CD14-positive monocyte (primary cell): Measurements from ENCODE around the gene ASTN1. TPM values are rescaled to one million over a fixed set of nuclear protein-coding genes. Genes with fewer than 3 reads are reported as not detected.

Experiments used
- DNase-seq, 3 donors: peaks; one replicate each; pipeline ENCODE4 v3.0.0-alpha.2; 2011 to 2022
- H2AFZ ChIP-seq: 2 replicates; pipeline ENCODE4 v1.6.0; 2012; ENCODE audit warnings: mild to moderate bottlenecking, low read depth, low read length, inconsistent platforms; ENCODE audit not compliant: insufficient read depth, poor library complexity, severe bottlenecking
- H3K27ac ChIP-seq, 2 donors: 1 replicate in 1 of 2; 2 replicates in 1 of 2; pipeline ENCODE4 v1.5.1; 2012 to 2013; ENCODE audit warnings: low read length in 2 of 2, control low read depth in 1 of 2, inconsistent platforms in 1 of 2, low read depth in 1 of 2, mild to moderate bottlenecking in 1 of 2
- H3K27me3 ChIP-seq, 2 donors: one replicate each; pipeline versions ENCODE4 v1.6.0 to v1.6.1; 2011 to 2013; ENCODE audit warnings: low read length in 2 of 2; ENCODE audit not compliant: control insufficient read depth in 2 of 2, insufficient read depth in 2 of 2
- H3K36me3 ChIP-seq, 2 donors: replicated peaks in 1 of 2; 1 replicate in 1 of 2; 2 replicates in 1 of 2; pipeline versions ENCODE4 v1.5.1 to v1.6.1; 2012 to 2013; ENCODE audit warnings: low read length in 2 of 2, control low read depth in 1 of 2, inconsistent platforms in 1 of 2, mild to moderate bottlenecking in 1 of 2; ENCODE audit not compliant: insufficient read depth in 2 of 2, control insufficient read depth in 1 of 2
- H3K4me1 ChIP-seq, 2 donors: 1 replicate in 1 of 2; 2 replicates in 1 of 2; pipeline versions ENCODE4 v1.5.1 to v1.6.1; 2012 to 2013; ENCODE audit warnings: low read length in 2 of 2, control low read depth in 1 of 2, inconsistent platforms in 1 of 2, mild to moderate bottlenecking in 1 of 2, moderate library complexity in 1 of 2; ENCODE audit not compliant: insufficient read depth in 2 of 2, control insufficient read depth in 1 of 2
- H3K4me2 ChIP-seq: replicated peaks from 2 replicates; pipeline ENCODE3; 2012; ENCODE audit warnings: low read length, moderate library complexity, mild to moderate bottlenecking; ENCODE audit not compliant: poor library complexity, severe bottlenecking; ENCODE audit errors: extremely low read depth
- H3K4me3 ChIP-seq, 3 experiments: fragments of 200-600 bp in 1 of 3; sonication (generic) in 1 of 3; replicated peaks in 1 of 3; 1 replicate in 2 of 3; 2 replicates in 1 of 3; pipeline ENCODE4 v1.5.1; 2011 to 2013; ENCODE audit warnings: low read length in 3 of 3, mild to moderate bottlenecking in 3 of 3, control low read depth in 2 of 3, low read depth in 2 of 3, inconsistent platforms in 1 of 3, moderate library complexity in 1 of 3
- H3K79me2 ChIP-seq: 2 replicates; pipeline ENCODE4 v1.6.0; 2012; ENCODE audit warnings: mild to moderate bottlenecking, control low read depth, inconsistent platforms, low read length, moderate library complexity; ENCODE audit not compliant: insufficient read depth
- H3K9ac ChIP-seq: 2 replicates; pipeline ENCODE4 v1.6.0; 2017; ENCODE audit warnings: low read length, mild to moderate bottlenecking; ENCODE audit not compliant: insufficient read depth, poor library complexity, severe bottlenecking
- H3K9me3 ChIP-seq, 2 donors: replicated peaks in 1 of 2; 1 replicate in 1 of 2; 2 replicates in 1 of 2; pipeline versions ENCODE4 v1.5.1 to v1.6.1; 2012 to 2013; ENCODE audit warnings: low read length in 2 of 2, control low read depth in 1 of 2; ENCODE audit not compliant: control insufficient read depth in 1 of 2, insufficient read depth in 1 of 2
- H4K20me1 ChIP-seq: 2 replicates; pipeline ENCODE4 v1.6.0; 2012; ENCODE audit warnings: mild to moderate bottlenecking, low read length, control low read depth, moderate library complexity; ENCODE audit not compliant: insufficient read depth
- H3K27ac Mint-ChIP-seq, 7 donors: one replicate each; pipeline ENCODE4 v1.8.0; 2020; ENCODE audit warnings: mild to moderate bottlenecking in 7 of 7, mixed read lengths in 7 of 7, moderate library complexity in 6 of 7, inconsistent platforms in 2 of 7
- H3K27me3 Mint-ChIP-seq, 3 donors: one replicate each; pipeline ENCODE4 v1.8.0; 2021 to 2022; ENCODE audit warnings: low read depth in 3 of 3, mild to moderate bottlenecking in 3 of 3, mixed read lengths in 3 of 3, moderate library complexity in 3 of 3, inconsistent platforms in 1 of 3
- H3K36me3 Mint-ChIP-seq, 2 donors: one replicate each; pipeline ENCODE4 v1.8.0; 2020; ENCODE audit warnings: mixed read lengths in 2 of 2, inconsistent platforms in 1 of 2, mild to moderate bottlenecking in 1 of 2
- H3K4me1 Mint-ChIP-seq: one replicate; pipeline ENCODE4 v1.8.0; 2020; ENCODE audit warnings: mild to moderate bottlenecking, mixed read lengths
- H3K4me3 Mint-ChIP-seq, 2 donors: one replicate each; pipeline ENCODE4 v1.8.0; 2020; ENCODE audit warnings: mild to moderate bottlenecking in 2 of 2, mixed read lengths in 2 of 2, moderate library complexity in 1 of 2
- H3K9me3 Mint-ChIP-seq, 7 donors: one replicate each; pipeline ENCODE4 v1.8.0; 2020 to 2022; ENCODE audit warnings: mixed read lengths in 7 of 7, mild to moderate bottlenecking in 6 of 7, moderate library complexity in 6 of 7, inconsistent platforms in 2 of 7
- CTCF ChIP-seq: fragments of 200-600 bp; IDR thresholded peaks from one replicate; pipeline ENCODE4 v1.8.0; 2022; ENCODE audit warnings: antibody characterized with exemption, mild to moderate bottlenecking
- WGBS: methylation state at CpG from one replicate; pipeline ENCODE4 v1.1.5; 2013; ENCODE audit warnings: missing lambda C conversion rate; ENCODE audit not compliant: insufficient coverage; 5-methylcytosine and 5-hydroxymethylcytosine counted together
- intact Hi-C, 2 donors: fragments of 100-400 bp; cut with micrococcal nuclease; formaldehyde crosslinking; loops; one replicate each; pipeline versions ENCODE4 v1.15.0 to v1.15.1; 2023
- polyA plus RNA-seq, 3 donors: library from polyadenylated mRNA; depleted of rRNA in 1 of 3; unstranded in 2 of 3; stranded (reverse) in 1 of 3; fragments of 300-500 nt in 2 of 3; fragments of >200 nt in 1 of 3; fragmentation: Illumina TruSeq in 2 of 3; gene quantifications; 1 replicate in 2 of 3; 2 replicates in 1 of 3; pipeline ENCODE4 v1.2.3, GENCODE V29; 2012 to 2021

The ASTN1 gene
- polyA plus RNA-seq, 3 donors, result not detected

- DNase-seq, result no peak
- Histone ChIP-seq H4K20me1 (no peaks in the 10 kb centered on the region), H3K9ac (no peak overlapping the region), H3K4me2 (no peak overlapping the region), H3K27ac (no peak overlapping the region), H3K27me3 (no peaks in the 10 kb centered on the region), H3K36me3 (no peaks in the 10 kb centered on the region), H3K9me3 (no peaks in the 10 kb centered on the region), H3K4me1 (no peaks in the 10 kb centered on the region), H3K4me3 (no peak overlapping the region), H2AFZ (no peak overlapping the region), H3K79me2 (no peaks in the 10 kb centered on the region)
- Mint-ChIP-seq H3K9me3 (peaks cover 0 to 2% (median 0%) of the 10 kb centered on the region in 7 donors), H3K36me3 (no peaks in the 10 kb centered on the region), H3K4me1 (no peaks in the 10 kb centered on the region), H3K4me3 (no peak overlapping the region), H3K27me3 (no peaks in the 10 kb centered on the region), H3K27ac (no peak overlapping the region)
- intact Hi-C loops, result no loop called here
- WGBS, result 71% methylated on average over 8 of the region's 8 CpGs
- TF ChIP-seq CTCF, result no peak
Measured at GRCh38 chr1:176829261-176829660, 335.3 kb downstream of the ASTN1 start.

- Mint-ChIP-seq H3K4me3 (no peak overlapping the region), H3K9me3 (peaks cover 0 to 2% (median 0%) of the 10 kb centered on the region in 7 donors), H3K27me3 (no peaks in the 10 kb centered on the region), H3K36me3 (no peaks in the 10 kb centered on the region), H3K27ac (no peak overlapping the region), H3K4me1 (no peaks in the 10 kb centered on the region)
- DNase-seq, result no peak
- H4K20me1 ChIP-seq, result no peaks in the 10 kb centered on the region
- H3K9me3 ChIP-seq, result no peaks in the 10 kb centered on the region
- no peaks in the 10 kb centered on the region for H3K79me2 ChIP-seq
- no peaks in the 10 kb centered on the region for H3K36me3 ChIP-seq
- 17% methylated on average over 1 of the region's 1 CpG for WGBS
- H3K27me3 ChIP-seq, result no peaks in the 10 kb centered on the region
- H3K27ac ChIP-seq, result no peak overlapping the region
- no peak overlapping the region for H3K9ac ChIP-seq
- no peak overlapping the region for H3K4me2 ChIP-seq
- no peak for TF ChIP-seq CTCF
- H2AFZ ChIP-seq, result no peak overlapping the region
- intact Hi-C loops, result no loop called here
- no peak overlapping the region for H3K4me3 ChIP-seq
- no peaks in the 10 kb centered on the region for H3K4me1 ChIP-seq
Measured at GRCh38 chr1:176826265-176826664, 338.2 kb downstream of the ASTN1 start.
